Endodermal cell (in vitro differentiated cells): ENCODE data around the gene PRKAG2. TPM values are rescaled to one million over a fixed set of nuclear protein-coding genes. Genes with fewer than 3 reads are reported as not detected.

Source experiments
- DNase-seq: peaks from one replicate; pipeline ENCODE4 v3.0.0-alpha.2; 2017
- H3K27ac ChIP-seq: 2 replicates; pipeline ENCODE4 v1.5.1; 2013; ENCODE audit warnings: mild to moderate bottlenecking, low read depth, low read length, moderate library complexity
- H3K27me3 ChIP-seq: 2 replicates; pipeline ENCODE4 v1.6.1; 2013; ENCODE audit warnings: mild to moderate bottlenecking, low read length, moderate library complexity; ENCODE audit not compliant: insufficient read depth, control insufficient read depth, poor library complexity, severe bottlenecking
- H3K36me3 ChIP-seq: 2 replicates; pipeline ENCODE4 v1.7.0; 2013; ENCODE audit warnings: mild to moderate bottlenecking, low read length, moderate library complexity; ENCODE audit not compliant: control insufficient read depth, insufficient read depth
- H3K4me1 ChIP-seq: one replicate; pipeline ENCODE4 v1.7.0; 2013; ENCODE audit warnings: low read length; ENCODE audit not compliant: control insufficient read depth, insufficient read depth
- H3K4me3 ChIP-seq: 2 replicates; pipeline ENCODE4 v1.5.1; 2013; ENCODE audit warnings: mild to moderate bottlenecking, low read length, moderate library complexity
- H3K9ac ChIP-seq: 2 replicates; pipeline ENCODE4 v1.6.1; 2013; ENCODE audit warnings: mild to moderate bottlenecking, low read length, moderate library complexity; ENCODE audit not compliant: poor library complexity, severe bottlenecking; ENCODE audit errors: extremely low read depth
- H3K9me3 ChIP-seq: 2 replicates; pipeline ENCODE4 v1.6.1; 2013; ENCODE audit warnings: mild to moderate bottlenecking, low read length, moderate library complexity; ENCODE audit not compliant: control insufficient read depth
- H3K27ac Mint-ChIP-seq: 2 replicates; pipeline ENCODE4 v1.8.0; 2020; ENCODE audit warnings: mixed read lengths
- H3K27me3 Mint-ChIP-seq: 2 replicates; pipeline ENCODE4 v1.8.0; 2021; ENCODE audit warnings: mild to moderate bottlenecking, mixed read lengths; ENCODE audit not compliant: insufficient read depth
- H3K36me3 Mint-ChIP-seq: 2 replicates; pipeline ENCODE4 v1.8.0; 2020; ENCODE audit warnings: low read depth, mixed read lengths
- H3K4me1 Mint-ChIP-seq: 2 replicates; pipeline ENCODE4 v1.8.0; 2020; ENCODE audit warnings: mixed read lengths
- H3K4me3 Mint-ChIP-seq: 2 replicates; pipeline ENCODE4 v1.8.0; 2020; ENCODE audit warnings: mild to moderate bottlenecking, moderate library complexity, mixed read lengths
- H3K9me3 Mint-ChIP-seq: 2 replicates; pipeline ENCODE4 v1.8.0; 2020; ENCODE audit warnings: mild to moderate bottlenecking, mixed read lengths
- CTCF ChIP-seq: fragments of 200-600 bp; sonication (generic); conservative IDR thresholded peaks from 2 replicates; pipeline ENCODE4 v1.5.0; 2021; ENCODE audit warnings: antibody characterized with exemption, mild to moderate bottlenecking
- WGBS, 2 experiments: methylation state at CpG; one replicate each; pipeline versions ENCODE4 v1.1.5 to v1.1.7; 2013; ENCODE audit warnings: missing lambda C conversion rate in 2 of 2, mixed read lengths in 1 of 2; ENCODE audit not compliant: insufficient coverage in 1 of 2, insufficient read length in 1 of 2; 5-methylcytosine and 5-hydroxymethylcytosine counted together
- total RNA-seq, 2 donors: library from RNA; stranded (reverse); fragmentation: NEBNext Ultra II Directional in 1 of 2; extraction: Animal tissue kit (Norgen Biotek cat#: 25700) in 1 of 2; gene quantifications; 2 replicates in 1 of 2; 3 replicates in 1 of 2; pipeline ENCODE4 v1.2.1, GENCODE V29; 2021

The PRKAG2 gene
- total RNA-seq, 2 donors from 2014 or later, result 17.2 to 20.7 TPM

DNA sequence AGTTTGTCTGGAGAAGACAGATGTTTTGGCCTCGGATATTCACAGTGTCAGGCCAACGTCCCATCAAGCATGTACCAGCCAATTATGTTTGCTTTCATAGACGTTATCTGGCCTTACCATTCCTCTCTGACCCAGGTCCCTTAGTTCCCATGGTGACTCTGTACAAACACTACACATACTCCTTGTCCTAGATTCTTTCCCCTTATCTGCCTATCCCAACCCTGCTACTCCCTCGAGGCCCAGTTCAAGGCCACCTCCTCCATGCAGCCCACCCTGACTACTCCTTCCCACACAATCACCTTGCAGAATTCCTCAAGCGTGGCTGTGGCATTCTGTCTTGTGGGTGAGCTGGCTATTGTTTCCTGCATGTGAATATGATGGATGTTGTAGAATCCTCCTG, 155.2 kb downstream of the PRKAG2 start:
- Histone ChIP-seq H3K27me3 (no peaks in the 10 kb centered on the region), H3K4me1 (no peaks in the 10 kb centered on the region), H3K9me3 (no peaks in the 10 kb centered on the region), H3K9ac (no peak overlapping the region), H3K4me3 (no peak overlapping the region), H3K36me3 (no peaks in the 10 kb centered on the region), H3K27ac (no peak overlapping the region)
- no peaks in the 10 kb centered on the region for H3K9me3 Mint-ChIP-seq
- H3K27me3 Mint-ChIP-seq, result peaks cover 2% of the 10 kb centered on the region
- no peak for TF ChIP-seq CTCF
- no peaks in the 10 kb centered on the region for H3K4me1 Mint-ChIP-seq
- DNase-seq, result no peak
- WGBS, 2 experiments, result 92 to 100% methylated on average over 3 to 5 of the region's 5 CpGs
- no peaks in the 10 kb centered on the region for H3K36me3 Mint-ChIP-seq
- H3K4me3 Mint-ChIP-seq, result no peak overlapping the region
- H3K27ac Mint-ChIP-seq, result no peak overlapping the region

GRCh38 chr7:151721236-151721635, 155.7 kb downstream of the PRKAG2 start:
- Histone ChIP-seq H3K4me1 (no peaks in the 10 kb centered on the region), H3K9ac (no peak overlapping the region)

GRCh38 chr7:151720280-151720679, 156.6 kb downstream of the PRKAG2 start:
- no peak for DNase-seq
- H3K4me1 Mint-ChIP-seq, result no peaks in the 10 kb centered on the region
- no peak for TF ChIP-seq CTCF
- Histone ChIP-seq H3K36me3 (no peaks in the 10 kb centered on the region), H3K4me1 (no peaks in the 10 kb centered on the region), H3K4me3 (no peak overlapping the region), H3K9ac (no peak overlapping the region), H3K27ac (no peak overlapping the region), H3K9me3 (no peaks in the 10 kb centered on the region), H3K27me3 (no peaks in the 10 kb centered on the region)
- no peaks in the 10 kb centered on the region for H3K36me3 Mint-ChIP-seq
- WGBS, 2 experiments, result 79 to 88% methylated on average over 3 to 5 of the region's 5 CpGs
- H3K4me3 Mint-ChIP-seq, result no peak overlapping the region
- no peak overlapping the region for H3K27ac Mint-ChIP-seq
- H3K9me3 Mint-ChIP-seq, result no peaks in the 10 kb centered on the region
- H3K27me3 Mint-ChIP-seq, result peaks cover 2% of the 10 kb centered on the region

More at GRCh38 chr7:151721236-151721635, 155.7 kb downstream of the PRKAG2 start:
- Histone ChIP-seq H3K27me3 (no peaks in the 10 kb centered on the region), H3K27ac (no peak overlapping the region), H3K9me3 (no peaks in the 10 kb centered on the region), H3K36me3 (no peaks in the 10 kb centered on the region), H3K4me3 (no peak overlapping the region)
- Mint-ChIP-seq H3K36me3 (no peaks in the 10 kb centered on the region), H3K9me3 (no peaks in the 10 kb centered on the region), H3K27me3 (peaks cover 2% of the 10 kb centered on the region), H3K27ac (no peak overlapping the region), H3K4me1 (no peaks in the 10 kb centered on the region), H3K4me3 (no peak overlapping the region)
- TF ChIP-seq CTCF, result no peak
- WGBS, 2 experiments, result 88 to 93% methylated on average over 3 to 11 of the region's 11 CpGs
- DNase-seq, result no peak
